Islet precursor cell (in vitro differentiated cells): ENCODE data around the gene PLA2G15.

Experiments
- DNase-seq: peaks from one replicate; pipeline ENCODE4 v3.0.0-alpha.2; 2018

Gene PLA2G15

GRCh38 chr16:68233085-68233834 lies 11.9 kb upstream of the PLA2G15 start:
- DNase-seq: no peak

GRCh38 chr16:68233835-68234187 lies 11.4 kb upstream of the PLA2G15 start:
- DNase-seq: no peak

- peak; percentile 80 for DNase-seq
These were observed 10.7 kb upstream of the PLA2G15 start for GRCh38 chr16:68234188-68235107.

GRCh38 chr16:68235108-68235886 lies 9.9 kb upstream of the PLA2G15 start:
- peak; percentile 84 for DNase-seq

DNA sequence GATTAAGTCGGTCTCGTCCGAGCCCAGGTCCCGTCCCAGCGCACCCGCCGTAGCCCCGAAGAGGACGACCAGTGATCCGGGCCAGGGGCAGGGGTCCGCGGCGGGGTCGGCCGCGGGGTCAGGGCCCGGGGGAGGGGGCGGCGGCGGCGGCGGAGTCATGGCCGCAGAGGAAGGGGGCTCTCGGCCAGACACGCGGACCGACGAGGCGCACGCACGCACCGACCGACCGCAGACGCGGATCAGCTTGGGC lies 9.4 kb upstream of the PLA2G15 start, which contains the start of gene ESRP2:
ESRP2 (minus strand) TSS at position 241 of the 250 bp plus-strand sequence; CDS start at position 159, 82 bp downstream.
- DNase-seq: no peak

GRCh38 chr16:68236137-68236825 lies 8.9 kb upstream of the PLA2G15 start:
- DNase-seq: peak; percentile 91

DNA sequence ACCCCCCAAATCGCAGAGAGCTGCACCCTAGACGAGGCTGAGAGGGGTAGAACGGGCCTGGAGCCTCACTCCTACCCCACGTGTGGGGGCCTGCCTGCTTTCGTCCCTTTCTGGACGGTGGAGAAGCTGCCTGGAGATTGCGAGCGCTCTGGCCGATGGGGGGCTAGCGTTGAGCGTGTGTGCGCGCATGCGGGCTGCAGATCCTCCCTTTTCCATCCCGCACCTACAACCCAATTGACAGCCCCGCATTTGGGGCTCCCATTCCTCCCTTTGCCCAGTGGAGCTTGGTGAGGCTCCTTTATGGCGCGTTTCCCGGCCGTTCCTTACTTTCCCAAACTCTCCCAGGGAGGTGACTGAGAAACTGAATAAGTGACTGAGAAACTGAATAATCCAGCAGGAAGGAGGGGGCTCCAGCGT lies 8.3 kb upstream of the PLA2G15 start:
- no peak for DNase-seq

DNA sequence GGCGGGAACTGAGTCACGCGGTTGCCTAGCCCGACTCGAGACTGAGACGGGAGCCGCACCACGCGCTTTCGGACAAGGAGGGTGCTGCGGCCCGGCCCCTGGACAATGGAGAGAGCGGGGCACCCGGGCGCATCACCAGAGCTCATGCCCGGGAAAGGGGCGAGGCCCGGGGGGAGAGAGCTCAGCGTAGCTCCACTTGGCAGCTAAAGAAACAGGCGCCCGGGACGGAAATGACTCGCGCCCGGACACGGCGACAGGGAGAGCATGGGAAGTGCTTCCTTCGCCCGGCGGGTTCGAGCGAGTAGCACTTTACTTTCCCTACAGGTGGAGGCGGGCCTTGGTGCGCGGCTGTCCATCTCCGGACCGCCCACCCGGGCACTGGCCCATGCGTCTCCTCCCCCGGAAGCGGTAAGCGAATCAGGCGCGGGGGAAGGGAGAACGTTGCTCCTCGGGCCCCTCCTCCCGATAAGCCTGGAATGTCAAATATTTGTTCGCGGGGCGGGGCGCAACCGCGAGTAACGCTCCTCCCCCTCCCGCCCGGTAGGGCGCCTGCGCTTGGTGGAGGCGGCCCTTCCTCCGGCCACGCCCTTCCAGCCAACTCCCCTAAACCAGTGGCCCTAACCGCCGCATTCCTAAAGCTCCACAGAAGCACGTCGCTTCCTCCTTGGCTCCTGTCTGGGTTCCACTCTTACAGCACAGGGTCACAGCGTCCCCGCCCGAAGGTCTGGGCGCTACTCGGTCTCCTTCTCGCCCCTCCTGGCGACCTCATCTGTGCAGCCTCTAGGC lies 7.7 kb upstream of the PLA2G15 start:
- DNase-seq: peak; percentile 100

DNA sequence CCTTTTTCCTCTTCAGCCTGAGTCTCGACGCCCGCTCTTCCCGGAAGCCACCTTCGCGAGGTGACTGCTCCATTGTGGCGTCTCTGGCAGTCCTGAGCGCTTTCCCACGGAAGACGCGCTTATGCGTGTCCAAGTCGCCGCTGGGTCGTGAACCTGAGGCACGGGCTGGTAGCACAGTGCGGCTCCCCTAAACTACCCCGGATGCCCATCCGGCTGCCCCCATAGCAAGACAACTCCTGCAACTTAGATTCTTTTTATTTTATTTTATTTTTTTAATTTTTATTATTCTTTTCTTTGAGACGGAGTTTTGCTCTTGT lies 7.2 kb upstream of the PLA2G15 start:
- no peak for DNase-seq

DNA sequence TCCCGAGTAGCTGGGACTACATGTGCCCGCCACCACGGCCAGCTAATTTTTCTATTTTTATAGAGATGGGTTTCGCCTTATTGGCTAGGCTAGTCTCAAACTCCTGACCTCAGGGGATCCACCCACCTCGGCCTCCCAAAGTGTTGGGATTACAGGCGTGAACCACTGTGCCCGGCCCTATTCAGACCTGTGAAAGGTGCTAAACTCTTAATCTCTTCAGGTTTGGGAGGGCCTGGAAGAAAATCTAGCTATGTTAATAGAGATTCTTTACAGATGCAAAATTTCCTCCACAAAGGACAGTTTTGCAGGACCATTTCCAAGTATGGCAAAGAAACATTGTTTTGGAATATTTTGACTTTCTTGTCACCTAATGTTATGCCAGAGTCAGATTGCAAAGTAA lies 3.1 kb upstream of the PLA2G15 start:
- no peak for DNase-seq

GRCh38 chr16:68242926-68243858 lies 2.0 kb upstream of the PLA2G15 start:
- DNase-seq: no peak

DNA sequence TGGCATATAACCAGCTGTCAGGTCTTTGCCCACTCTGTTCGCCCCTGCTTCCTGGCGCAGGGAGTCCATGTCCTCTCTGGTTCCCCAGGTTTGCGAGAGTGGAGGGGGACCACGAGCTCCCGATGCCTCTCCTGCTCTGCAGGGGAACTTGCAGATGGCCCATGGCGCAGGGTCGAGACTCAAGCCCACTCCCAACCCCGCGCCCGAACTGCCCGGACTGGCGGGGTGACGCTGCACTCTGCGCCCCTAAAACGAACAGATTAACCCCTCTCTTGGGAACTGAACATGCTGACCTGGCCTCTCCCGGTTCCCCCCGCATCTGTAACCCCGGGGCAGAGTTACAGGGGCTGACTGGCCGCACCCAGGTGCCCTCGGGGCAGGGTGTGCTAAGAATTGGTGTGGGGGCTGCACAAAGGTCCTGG lies 681 bp upstream of the PLA2G15 start:
- DNase-seq: no peak

- DNase-seq: no peak
These were observed 948 bp downstream of the PLA2G15 start for GRCh38 chr16:68246121-68246520.

DNA sequence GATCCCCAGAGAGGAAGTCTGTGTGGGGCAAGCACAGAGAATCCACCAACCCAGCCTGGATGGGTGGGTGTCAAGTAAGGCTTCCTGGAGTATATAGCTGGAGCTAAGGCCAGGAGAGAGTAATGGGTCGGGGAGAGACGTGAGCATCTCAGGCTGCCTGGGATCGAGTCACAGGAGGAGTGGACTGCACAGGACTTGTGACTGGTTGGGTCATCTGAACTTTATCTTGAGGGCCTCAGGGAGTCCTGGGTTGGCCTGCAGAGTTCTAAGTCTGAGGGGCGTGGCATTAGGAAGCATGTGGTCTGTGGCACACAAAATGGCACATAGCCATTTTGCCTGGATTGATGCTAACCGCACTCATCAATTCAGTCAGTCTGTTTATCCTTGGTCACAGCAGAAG lies 1.5 kb downstream of the PLA2G15 start:
- DNase-seq: no peak

DNA sequence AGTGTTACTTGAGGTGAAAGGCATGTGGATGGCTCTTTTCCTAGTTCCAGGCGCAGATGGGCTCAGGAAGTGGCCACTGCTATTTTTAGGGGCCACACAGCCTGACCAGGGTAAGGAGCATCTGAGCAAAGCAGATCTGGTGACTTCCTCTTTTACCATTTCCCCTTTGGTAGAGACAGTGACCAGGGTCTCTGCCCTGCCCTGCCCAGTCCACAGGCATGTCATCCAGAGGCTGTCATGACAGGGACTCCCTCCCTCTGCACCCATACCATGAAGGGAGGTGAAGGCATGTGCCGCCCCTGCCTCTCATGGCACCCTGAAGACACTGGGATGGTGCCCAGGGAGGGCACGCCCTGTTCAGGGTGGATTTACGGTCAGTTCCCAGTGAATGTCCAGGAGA lies 2.2 kb downstream of the PLA2G15 start:
- DNase-seq: no peak

DNA sequence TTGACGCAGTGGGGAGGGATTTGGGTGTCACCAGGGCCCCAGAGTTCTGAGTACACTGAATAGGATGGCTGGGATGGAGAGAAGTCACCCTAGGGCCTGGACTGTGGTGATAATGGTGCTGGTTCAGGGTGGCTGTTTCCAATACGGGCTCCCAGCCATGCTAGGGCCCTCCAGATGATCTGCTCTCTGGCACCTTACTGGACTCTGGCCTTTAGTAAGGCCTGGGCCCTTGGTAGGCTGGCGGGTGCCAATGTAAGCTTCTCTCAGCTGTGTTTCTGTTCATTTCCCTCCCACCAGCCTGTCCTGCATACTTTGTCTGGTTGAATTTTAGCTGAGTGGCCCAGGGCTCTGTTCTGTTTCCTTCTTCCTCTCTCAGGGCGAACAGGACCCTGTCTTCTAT lies 2.8 kb downstream of the PLA2G15 start:
- no peak for DNase-seq

DNA sequence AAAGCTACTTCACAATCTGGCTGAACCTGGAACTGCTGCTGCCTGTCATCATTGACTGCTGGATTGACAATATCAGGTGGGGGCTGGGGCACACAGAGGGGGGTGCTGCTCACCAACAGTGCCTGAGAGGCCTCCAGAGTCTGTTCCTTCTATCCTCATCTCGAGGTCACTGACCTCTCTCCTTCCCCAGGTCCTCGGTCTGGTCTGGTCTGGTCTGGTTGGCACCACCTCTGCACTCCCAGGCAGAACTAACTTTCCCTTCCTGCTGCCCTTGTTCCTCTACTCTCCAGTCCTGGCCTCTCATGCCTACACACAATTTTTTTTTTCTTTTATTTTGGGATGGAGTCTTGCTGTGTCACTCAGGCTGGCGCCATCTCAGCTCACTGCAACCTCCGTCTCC lies 4.2 kb downstream of the PLA2G15 start:
- no peak for DNase-seq

DNA sequence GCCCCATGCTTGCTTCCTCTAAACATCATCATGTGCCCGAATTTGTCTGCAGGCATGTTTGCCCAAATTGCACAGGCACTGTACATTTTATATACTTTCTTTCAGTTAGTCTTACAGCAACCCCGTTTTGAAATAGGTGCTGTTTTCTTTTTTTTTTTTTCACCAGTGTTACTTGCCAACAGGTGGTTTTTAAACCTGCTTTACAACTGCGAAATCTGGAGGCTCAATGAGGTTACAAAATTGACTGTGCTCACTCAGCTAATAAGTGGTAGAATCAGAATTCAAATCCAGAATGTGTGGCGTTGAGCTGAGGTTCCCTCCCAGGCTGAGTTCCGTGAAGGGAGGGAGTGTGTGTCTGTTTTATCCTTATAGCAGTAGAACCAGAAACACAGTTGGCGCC lies 5.8 kb downstream of the PLA2G15 start:
- no peak for DNase-seq

- DNase-seq: no peak
These were observed 6.7 kb downstream of the PLA2G15 start for GRCh38 chr16:68251832-68252231.

GRCh38 chr16:68252383-68252782 lies 7.2 kb downstream of the PLA2G15 start:
- no peak for DNase-seq

- no peak for DNase-seq
These were observed 8.5 kb downstream of the PLA2G15 start for GRCh38 chr16:68253721-68254120.
